ACC112 (cell line): ENCODE measurements around the gene CTLA4.

Source experiments
- H2AFZ ChIP-seq: fragments of 200-600 bp; sonication (generic); one replicate; pipeline ENCODE4 v1.6.0; 2017; ENCODE audit warnings: antibody characterized with exemption, low read length; ENCODE audit not compliant: unreplicated experiment
- H3K27ac ChIP-seq: fragments of 200-600 bp; sonication (generic); 2 replicates; pipeline ENCODE4 v1.5.1; 2014; ENCODE audit warnings: low read depth, mild to moderate bottlenecking, antibody characterized with exemption, low read length, moderate library complexity
- H3K27me3 ChIP-seq: fragments of 200-600 bp; sonication (generic); 2 replicates; pipeline ENCODE4 v1.6.1; 2014; ENCODE audit warnings: mild to moderate bottlenecking, antibody characterized with exemption, low read length, moderate library complexity, mixed read lengths; ENCODE audit not compliant: insufficient read depth
- H3K36me3 ChIP-seq: fragments of 200-600 bp; sonication (generic); 2 replicates; pipeline ENCODE4 v1.6.1; 2016; ENCODE audit warnings: mild to moderate bottlenecking, antibody characterized with exemption, low read length, moderate library complexity, mixed read lengths; ENCODE audit not compliant: insufficient read depth
- H3K4me1 ChIP-seq: fragments of 200-600 bp; sonication (generic); one replicate; pipeline ENCODE4 v1.6.1; 2016; ENCODE audit warnings: low read length, mixed read lengths; ENCODE audit not compliant: insufficient read depth, unreplicated experiment, control insufficient read depth
- H3K4me3 ChIP-seq: fragments of 200-600 bp; sonication (generic); 2 replicates; pipeline ENCODE4 v1.5.1; 2014; ENCODE audit warnings: mild to moderate bottlenecking, low read depth, low read length
- H3K79me2 ChIP-seq: fragments of 200-600 bp; sonication (generic); one replicate; pipeline ENCODE4 v1.6.0; 2016; ENCODE audit warnings: low read length; ENCODE audit not compliant: control insufficient read depth, unreplicated experiment, insufficient read depth

Gene CTLA4

GRCh38 chr2:203905656-203906055 is 38.1 kb downstream of the CTLA4 start:
- Histone ChIP-seq H3K27ac (no peak overlapping the region), H3K79me2 (no peaks in the 10 kb centered on the region), H3K27me3 (no peaks in the 10 kb centered on the region), H3K4me1 (peaks cover 10% of the 10 kb centered on the region), H3K4me3 (no peak overlapping the region), H3K36me3 (no peaks in the 10 kb centered on the region; the same call in 1 of the 2 replicates), H2AFZ (no peak overlapping the region)

GRCh38 chr2:203908066-203908796 is 40.7 kb downstream of the CTLA4 start:
- no peaks in the 10 kb centered on the region for H3K27me3 ChIP-seq
- peaks cover 10% of the 10 kb centered on the region for H3K4me1 ChIP-seq
- H3K4me3 ChIP-seq = no peak overlapping the region
- H3K79me2 ChIP-seq = no peaks in the 10 kb centered on the region
- no peak overlapping the region for H3K27ac ChIP-seq
- H2AFZ ChIP-seq = no peak overlapping the region
- no peaks in the 10 kb centered on the region for H3K36me3 ChIP-seq

GRCh38 chr2:203908797-203909185 is 41.2 kb downstream of the CTLA4 start:
- no peaks in the 10 kb centered on the region for H3K27me3 ChIP-seq
- H2AFZ ChIP-seq = peak overlapping the region; percentile 71
- no peaks in the 10 kb centered on the region for H3K36me3 ChIP-seq
- no peak overlapping the region for H3K27ac ChIP-seq
- H3K4me3 ChIP-seq = peak overlapping the region; percentile 69; the same call in 1 of the 2 replicates
- peaks cover 10% of the 10 kb centered on the region for H3K4me1 ChIP-seq
- H3K79me2 ChIP-seq = no peaks in the 10 kb centered on the region

- H3K79me2 ChIP-seq = no peaks in the 10 kb centered on the region
- H2AFZ ChIP-seq = peak overlapping the region; percentile 71
- H3K27ac ChIP-seq = no peak overlapping the region
- peak overlapping the region; percentile 69 for H3K4me3 ChIP-seq
- no peaks in the 10 kb centered on the region for H3K27me3 ChIP-seq
- no peaks in the 10 kb centered on the region for H3K36me3 ChIP-seq
- peaks cover 10% of the 10 kb centered on the region for H3K4me1 ChIP-seq
These were observed 41.8 kb downstream of the CTLA4 start for GRCh38 chr2:203909261-203909967.

GRCh38 chr2:203909974-203910373 is 42.4 kb downstream of the CTLA4 start:
- no peaks in the 10 kb centered on the region for H3K27me3 ChIP-seq
- peaks cover 10% of the 10 kb centered on the region for H3K4me1 ChIP-seq
- peak overlapping the region; percentile 69 for H3K4me3 ChIP-seq
- peak overlapping the region; percentile 69 for H2AFZ ChIP-seq
- H3K36me3 ChIP-seq = no peaks in the 10 kb centered on the region
- H3K79me2 ChIP-seq = no peaks in the 10 kb centered on the region
- H3K27ac ChIP-seq = no peak overlapping the region

GRCh38 chr2:203913947-203914346 is 46.4 kb downstream of the CTLA4 start:
- H3K36me3 ChIP-seq = no peaks in the 10 kb centered on the region
- H2AFZ ChIP-seq = no peak overlapping the region
- H3K79me2 ChIP-seq = no peaks in the 10 kb centered on the region
- H3K27ac ChIP-seq = no peak overlapping the region
- H3K27me3 ChIP-seq = no peaks in the 10 kb centered on the region
- H3K4me3 ChIP-seq = no peak overlapping the region
- peaks cover 5% of the 10 kb centered on the region for H3K4me1 ChIP-seq

GRCh38 chr2:203914546-203915182 is 47.1 kb downstream of the CTLA4 start:
- Histone ChIP-seq H3K36me3 (no peaks in the 10 kb centered on the region), H3K4me1 (no peaks in the 10 kb centered on the region), H2AFZ (peak overlapping the region; percentile 92), H3K27me3 (no peaks in the 10 kb centered on the region), H3K27ac (no peak overlapping the region), H3K79me2 (no peaks in the 10 kb centered on the region), H3K4me3 (peak overlapping the region; percentile 33; the same call in 1 of the 2 replicates)

GRCh38 chr2:203915256-203915655 is 47.7 kb downstream of the CTLA4 start:
- peak overlapping the region; percentile 92 for H2AFZ ChIP-seq
- H3K27ac ChIP-seq = no peak overlapping the region
- H3K79me2 ChIP-seq = no peaks in the 10 kb centered on the region
- no peaks in the 10 kb centered on the region for H3K27me3 ChIP-seq
- H3K4me1 ChIP-seq = no peaks in the 10 kb centered on the region
- H3K36me3 ChIP-seq = no peaks in the 10 kb centered on the region
- peak overlapping the region; percentile 33 for H3K4me3 ChIP-seq

GRCh38 chr2:203916756-203917155 is 49.2 kb downstream of the CTLA4 start:
- H2AFZ ChIP-seq = no peak overlapping the region
- no peak overlapping the region for H3K4me3 ChIP-seq
- H3K27me3 ChIP-seq = no peaks in the 10 kb centered on the region

GRCh38 chr2:203918264-203918663 is 50.7 kb downstream of the CTLA4 start:
- H2AFZ ChIP-seq = no peak overlapping the region
- H3K27me3 ChIP-seq = no peaks in the 10 kb centered on the region

More at GRCh38 chr2:203916756-203917155, 49.2 kb downstream of the CTLA4 start:
- Histone ChIP-seq H3K4me1 (no peaks in the 10 kb centered on the region), H3K79me2 (no peaks in the 10 kb centered on the region), H3K27ac (no peak overlapping the region), H3K36me3 (no peaks in the 10 kb centered on the region)

More at GRCh38 chr2:203918264-203918663, 50.7 kb downstream of the CTLA4 start:
- Histone ChIP-seq H3K4me1 (no peaks in the 10 kb centered on the region), H3K4me3 (no peak overlapping the region), H3K79me2 (no peaks in the 10 kb centered on the region), H3K27ac (no peak overlapping the region), H3K36me3 (no peaks in the 10 kb centered on the region)
